ENCODE measurements around the gene CDKAL1. TPM values are rescaled to one million over a fixed set of nuclear protein-coding genes. Genes with fewer than 3 reads are reported as not detected.
"Not testable (repeated sequence)": the region's sequence is repeated elsewhere in the genome, so short reads cannot be mapped to it uniquely, and the experiment has no call there.

The CDKAL1 gene
- total RNA-seq, 2 experiments from 2014 or later, result 23.5 to 26.9 TPM

DNA sequence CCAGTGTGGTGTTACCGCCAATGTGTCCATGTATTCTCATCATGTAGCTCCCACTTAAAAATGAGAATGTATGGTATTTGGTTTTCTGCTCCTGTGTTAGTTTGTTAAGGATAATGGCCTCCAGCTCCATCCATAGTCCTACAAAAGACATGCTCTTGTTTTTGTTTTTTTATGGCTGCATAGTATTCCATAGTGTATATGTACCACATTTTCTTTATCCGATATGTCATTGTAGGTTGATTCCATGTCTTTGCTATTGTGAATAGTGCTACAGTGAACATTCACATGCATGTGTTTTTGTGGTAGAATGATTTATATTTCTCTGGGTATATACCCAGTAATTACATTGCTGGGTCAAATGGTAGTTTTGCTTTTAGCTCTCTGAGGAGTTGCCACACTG lies 207.2 kb downstream of the CDKAL1 start:
- POLR2A ChIA-PET, result no interaction called here
- CTCF ChIA-PET, result no interaction called here
- H3K9me3 Mint-ChIP-seq, result no peaks in the 10 kb centered on the region
- H3K27me3 Mint-ChIP-seq, result no peaks in the 10 kb centered on the region
- H3K4me1 Mint-ChIP-seq, result no peaks in the 10 kb centered on the region
- no peak overlapping the region for H3K27ac Mint-ChIP-seq
- DNase-seq, result no peak
- H3K4me3 Mint-ChIP-seq, result no peak overlapping the region
- H3K36me3 Mint-ChIP-seq (ENCODE audit: low read depth), result peaks cover 22% of the 10 kb centered on the region

GRCh38 chr6:20744911-20745557 lies 210.8 kb downstream of the CDKAL1 start:
- H3K36me3 Mint-ChIP-seq (ENCODE audit: low read depth), result peaks cover 19% of the 10 kb centered on the region
- H3K27ac Mint-ChIP-seq, result no peak overlapping the region
- no peak overlapping the region for H3K4me3 Mint-ChIP-seq
- no peak for DNase-seq
- H3K27me3 Mint-ChIP-seq, result no peaks in the 10 kb centered on the region
- ChIA-PET CTCF (no interaction called here), POLR2A (no interaction called here)
- H3K9me3 Mint-ChIP-seq, result peaks cover 5% of the 10 kb centered on the region
- peaks cover 2% of the 10 kb centered on the region for H3K4me1 Mint-ChIP-seq

DNA sequence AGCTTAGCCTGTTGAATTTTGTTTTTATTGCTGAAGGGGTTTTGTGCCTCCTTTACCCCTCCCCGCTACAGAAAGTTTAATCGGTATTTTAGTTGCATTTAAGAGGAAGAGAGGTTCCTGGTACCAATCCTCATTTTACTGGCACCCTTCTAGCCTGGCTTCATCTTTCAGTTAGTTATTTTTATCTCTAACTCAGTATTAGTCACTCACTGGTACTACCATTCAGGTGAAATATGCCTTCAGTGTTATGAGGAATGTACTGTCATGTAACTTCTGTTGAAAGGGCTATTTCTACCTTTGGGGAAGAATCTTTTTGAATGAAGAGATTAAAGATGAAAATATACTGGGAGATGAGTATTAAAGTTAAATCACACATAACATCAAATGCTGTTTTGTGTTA lies 211.8 kb downstream of the CDKAL1 start:
- Mint-ChIP-seq H3K36me3 (ENCODE audit: low read depth) (peaks cover 13% of the 10 kb centered on the region), H3K4me3 (no peak overlapping the region), H3K4me1 (peaks cover 2% of the 10 kb centered on the region), H3K27ac (no peak overlapping the region), H3K9me3 (peaks cover 5% of the 10 kb centered on the region), H3K27me3 (no peaks in the 10 kb centered on the region)
- POLR2A ChIA-PET, result no interaction called here
- CTCF ChIA-PET, result no interaction called here
- no peak for DNase-seq

DNA sequence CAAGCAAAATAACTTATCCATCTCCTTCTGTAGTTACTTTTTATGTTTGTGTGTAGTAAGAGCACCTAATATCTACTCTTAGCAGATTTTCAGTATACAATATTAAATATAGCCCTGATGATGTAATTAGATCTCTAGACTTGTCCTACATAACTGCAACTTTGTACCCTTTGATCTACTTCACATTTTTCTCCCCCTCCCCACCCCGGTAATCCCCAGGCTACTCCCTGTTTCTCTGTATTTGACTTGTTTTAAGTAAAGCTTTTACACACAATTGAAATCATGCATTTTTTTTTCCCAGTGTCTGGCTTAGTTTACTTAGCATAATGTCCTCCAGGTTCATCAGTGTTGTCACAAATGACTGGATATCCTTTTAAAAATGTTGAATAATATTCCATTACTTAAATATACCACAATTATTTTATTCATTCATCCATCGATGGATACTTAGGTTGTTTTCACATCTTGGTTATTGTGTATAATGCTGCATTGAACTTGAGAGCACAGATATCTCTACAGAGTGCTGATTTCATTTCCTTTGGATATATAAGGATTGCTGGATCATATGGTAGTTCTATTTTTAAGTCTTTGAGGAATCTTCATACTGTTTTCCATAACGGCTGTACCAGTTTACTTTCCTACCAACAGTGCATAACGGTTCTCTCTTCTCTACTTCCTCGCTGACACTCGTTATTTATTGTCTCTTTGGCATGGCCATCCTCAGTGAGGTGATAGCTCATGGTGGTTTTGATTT lies 212.7 kb downstream of the CDKAL1 start:
- H3K27ac Mint-ChIP-seq, result no peak overlapping the region
- H3K27me3 Mint-ChIP-seq, result no peaks in the 10 kb centered on the region
- peaks cover 5% of the 10 kb centered on the region for H3K36me3 Mint-ChIP-seq (ENCODE audit: low read depth)
- ChIA-PET CTCF (interaction anchor here (0.6 kb wide), 1 partner anchor 171 kb away, joined by 4 read pairs; no protein-coding TSS in a partner anchor), POLR2A (no interaction called here)
- peaks cover 5% of the 10 kb centered on the region for H3K9me3 Mint-ChIP-seq
- peaks cover 2% of the 10 kb centered on the region for H3K4me1 Mint-ChIP-seq
- DNase-seq, result no peak
- no peak overlapping the region for H3K4me3 Mint-ChIP-seq

DNA sequence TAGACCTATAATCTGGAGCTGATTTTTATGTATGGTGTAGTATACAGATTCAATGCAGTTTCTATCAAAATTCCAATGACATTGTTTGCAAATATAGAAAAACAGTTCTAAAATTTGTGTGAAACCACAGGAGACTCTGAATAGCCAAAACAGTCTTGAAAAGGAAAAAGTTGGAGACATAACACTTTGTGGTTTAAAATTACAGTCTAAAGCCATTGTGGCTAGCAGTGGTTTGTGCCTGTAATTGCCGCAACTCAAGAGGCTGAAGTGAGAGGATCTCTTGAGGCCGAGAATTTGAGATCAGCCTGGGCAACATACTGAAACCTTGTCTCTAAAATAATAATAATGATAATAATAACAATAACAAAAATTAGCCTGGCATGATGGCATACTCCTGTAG lies 213.7 kb downstream of the CDKAL1 start:
- no peak overlapping the region for H3K27ac Mint-ChIP-seq
- H3K36me3 Mint-ChIP-seq (ENCODE audit: low read depth), result peaks cover 3% of the 10 kb centered on the region
- H3K27me3 Mint-ChIP-seq, result no peaks in the 10 kb centered on the region
- POLR2A ChIA-PET, result no interaction called here
- DNase-seq, result no peak
- CTCF ChIA-PET, result no interaction called here
- H3K4me3 Mint-ChIP-seq, result no peak overlapping the region
- peaks cover 5% of the 10 kb centered on the region for H3K9me3 Mint-ChIP-seq
- peaks cover 2% of the 10 kb centered on the region for H3K4me1 Mint-ChIP-seq

DNA sequence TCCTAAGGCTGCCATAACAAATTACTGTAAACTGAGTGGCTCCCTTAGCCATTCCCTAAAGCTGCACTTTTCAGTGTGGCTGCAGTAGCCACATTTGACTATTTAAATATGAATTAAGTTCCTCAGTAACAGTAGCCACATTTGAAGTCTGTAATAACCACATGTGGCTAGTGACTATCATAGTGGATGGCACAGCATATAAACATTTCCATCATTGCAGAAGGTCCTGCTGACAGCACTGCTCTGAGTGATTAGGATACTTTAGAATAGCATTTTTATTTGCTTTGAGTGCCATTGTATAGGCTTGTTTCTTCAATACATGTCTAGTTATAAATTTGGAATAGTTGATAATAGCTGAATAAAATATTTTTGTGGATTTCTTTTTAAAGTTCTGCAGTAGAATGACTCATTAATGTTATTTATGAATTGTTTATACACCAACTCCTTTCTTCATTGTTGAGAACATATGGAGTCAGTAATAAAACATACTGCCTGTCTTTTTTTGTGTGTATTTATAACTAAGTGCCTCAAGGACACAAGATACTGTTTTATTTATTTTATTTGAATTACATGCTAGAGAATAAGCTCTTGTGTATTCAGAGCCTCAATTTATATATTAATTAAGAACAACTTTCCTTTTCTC lies 217.2 kb downstream of the CDKAL1 start:
- DNase-seq, result no peak
- peaks cover 11% of the 10 kb centered on the region for H3K36me3 Mint-ChIP-seq (ENCODE audit: low read depth)
- H3K9me3 Mint-ChIP-seq, result peaks cover 9% of the 10 kb centered on the region
- no peak overlapping the region for H3K27ac Mint-ChIP-seq
- H3K4me1 Mint-ChIP-seq, result peaks cover 2% of the 10 kb centered on the region
- CTCF ChIA-PET, result no interaction called here
- H3K27me3 Mint-ChIP-seq, result no peaks in the 10 kb centered on the region
- H3K4me3 Mint-ChIP-seq, result no peak overlapping the region
- POLR2A ChIA-PET, result interaction anchor here (0.6 kb wide), 1 partner anchor 20 kb away, joined by 5 read pairs; no protein-coding TSS in a partner anchor

- no peaks in the 10 kb centered on the region for H3K4me1 Mint-ChIP-seq
- POLR2A ChIA-PET, result no interaction called here
- CTCF ChIA-PET, result no interaction called here
- peaks cover 11% of the 10 kb centered on the region for H3K36me3 Mint-ChIP-seq (ENCODE audit: low read depth)
- H3K4me3 Mint-ChIP-seq, result no peak overlapping the region
- no peaks in the 10 kb centered on the region for H3K27me3 Mint-ChIP-seq
- H3K27ac Mint-ChIP-seq, result no peak overlapping the region
- H3K9me3 Mint-ChIP-seq, result peaks cover 4% of the 10 kb centered on the region
- no peak for DNase-seq
Measured at GRCh38 chr6:20755631-20756030, 221.4 kb downstream of the CDKAL1 start.

GRCh38 chr6:20756584-20757147 lies 222.4 kb downstream of the CDKAL1 start:
- CTCF ChIA-PET, result interaction anchor here (0.7 kb wide), 1 partner anchor 644 kb away, joined by 4 read pairs; no protein-coding TSS in a partner anchor

GRCh38 chr6:20757761-20758160 lies 223.5 kb downstream of the CDKAL1 start:
- no peak for DNase-seq
- Mint-ChIP-seq H3K4me3 (no peak overlapping the region), H3K4me1 (no peaks in the 10 kb centered on the region), H3K27ac (no peak overlapping the region), H3K27me3 (no peaks in the 10 kb centered on the region), H3K9me3 (peaks cover 4% of the 10 kb centered on the region), H3K36me3 (ENCODE audit: low read depth) (peaks cover 11% of the 10 kb centered on the region)
- CTCF ChIA-PET, result no interaction called here
- POLR2A ChIA-PET, result no interaction called here

More at GRCh38 chr6:20756584-20757147, 222.4 kb downstream of the CDKAL1 start:
- H3K4me1 Mint-ChIP-seq, H3K9me3 Mint-ChIP-seq, DNase-seq, POLR2A ChIA-PET, H3K27me3 Mint-ChIP-seq, H3K4me3 Mint-ChIP-seq, H3K27ac Mint-ChIP-seq: not testable (repeated sequence)
- peaks cover 11% of the 10 kb centered on the region for H3K36me3 Mint-ChIP-seq (ENCODE audit: low read depth)

DNA sequence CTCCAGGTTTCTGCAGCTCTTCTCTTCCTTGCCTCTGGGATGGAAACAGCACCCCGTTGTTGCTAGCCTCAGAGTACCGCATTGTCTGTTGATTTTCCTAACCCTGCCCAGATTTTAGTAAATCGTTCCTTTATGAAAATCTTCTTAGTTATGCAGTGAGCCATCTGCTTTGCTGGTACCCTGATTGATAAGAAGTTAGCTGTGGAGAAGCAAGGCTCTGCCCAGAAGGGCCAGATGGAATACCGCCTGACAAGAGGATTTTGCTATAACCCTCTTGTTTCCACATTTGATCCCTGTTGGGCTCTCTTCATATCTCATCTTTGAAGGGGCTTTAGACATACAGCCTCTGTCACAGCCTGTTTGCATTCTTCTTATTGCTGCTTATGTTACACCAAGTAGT lies 229.0 kb downstream of the CDKAL1 start:
- H3K9me3 Mint-ChIP-seq, result no peaks in the 10 kb centered on the region
- H3K4me3 Mint-ChIP-seq, result no peak overlapping the region
- POLR2A ChIA-PET, result no interaction called here
- no peak overlapping the region for H3K27ac Mint-ChIP-seq
- no peaks in the 10 kb centered on the region for H3K4me1 Mint-ChIP-seq
- CTCF ChIA-PET, result no interaction called here
- H3K36me3 Mint-ChIP-seq (ENCODE audit: low read depth), result peaks cover 2% of the 10 kb centered on the region
- no peaks in the 10 kb centered on the region for H3K27me3 Mint-ChIP-seq
- no peak for DNase-seq

GRCh38 chr6:20769631-20770030 lies 235.4 kb downstream of the CDKAL1 start:
- Mint-ChIP-seq H3K27me3 (no peaks in the 10 kb centered on the region), H3K4me1 (no peaks in the 10 kb centered on the region), H3K9me3 (no peaks in the 10 kb centered on the region), H3K27ac (no peak overlapping the region), H3K36me3 (ENCODE audit: low read depth) (peaks cover 2% of the 10 kb centered on the region), H3K4me3 (no peak overlapping the region)
- DNase-seq, result no peak
- ChIA-PET CTCF (no interaction called here), POLR2A (no interaction called here)

GRCh38 chr6:20770773-20771172 lies 236.5 kb downstream of the CDKAL1 start:
- DNase-seq, result no peak
- Mint-ChIP-seq H3K27me3 (no peaks in the 10 kb centered on the region), H3K36me3 (ENCODE audit: low read depth) (peaks cover 2% of the 10 kb centered on the region), H3K9me3 (no peaks in the 10 kb centered on the region), H3K27ac (no peak overlapping the region), H3K4me3 (no peak overlapping the region), H3K4me1 (no peaks in the 10 kb centered on the region)
- ChIA-PET POLR2A (no interaction called here), CTCF (no interaction called here)

- Mint-ChIP-seq H3K27me3 (no peaks in the 10 kb centered on the region), H3K9me3 (no peaks in the 10 kb centered on the region), H3K4me1 (no peaks in the 10 kb centered on the region), H3K4me3 (no peak overlapping the region), H3K36me3 (ENCODE audit: low read depth) (peaks cover 2% of the 10 kb centered on the region), H3K27ac (no peak overlapping the region)
- ChIA-PET POLR2A (interaction anchor here (0.6 kb wide), 1 partner anchor 15 kb away, joined by 3 read pairs; no protein-coding TSS in a partner anchor), CTCF (no interaction called here)
- no peak for DNase-seq
Measured at GRCh38 chr6:20771409-20771808, 237.2 kb downstream of the CDKAL1 start.
